ENCODE measurements around the gene VPS16.

- TF ChIP-seq CTCF (IDR thresholded peaks at IDR 0.05; ENCODE audit: insufficient read depth, low read depth, low read length) (no peak), EZH2 (IDR thresholded peaks at IDR 0.05; ENCODE audit: insufficient read depth, low read length) (no peak)
These were observed 6.2 kb downstream of the VPS16 start for GRCh38 chr20:2846698-2847097.

Data from astrocyte (in vitro differentiated cells and primary cell).